A549 (cell line): Measurements from ENCODE around the gene BATF. TPM values are rescaled to one million over a fixed set of nuclear protein-coding genes. Genes with fewer than 3 reads are reported as not detected.

ENCODE experiments used
- ATAC-seq, 2 experiments: fragments of 200-7000 bp in 1 of 2; fragments of >200 bp in 1 of 2; cut with Nextera tagmentation in 1 of 2; cut with Tn5 transposase in 1 of 2; 3 replicates each; pipeline versions ENCODE4 v1.8.0 to v1.9.1; 2018 to 2020; ENCODE audit warnings: mild to moderate bottlenecking in 1 of 2, moderate library complexity in 1 of 2
- CTCF ChIA-PET: fragments of 300-600 bp; sonication (Branson Sonifier 250); formaldehyde crosslinking; extraction: SDS; loops from one replicate; lab custom pipeline; 2021; ENCODE audit warnings: antibody characterized with exemption, inconsistent platforms; lab: Yijun Ruan, JAX
- POLR2A ChIA-PET: fragments of 350-600 bp; formaldehyde crosslinking; extraction: SDS; loops from one replicate; lab custom pipeline; 2021; ENCODE audit warnings: antibody characterized with exemption, inconsistent platforms; lab: Yijun Ruan, JAX
- DNase-seq, 2 experiments: peaks; one replicate each; pipeline versions ENCODE4 v3.0.0 to v3.0.0-alpha.2; 2011 to 2016; ENCODE audit warnings: low read depth in 1 of 2, low spot score in 1 of 2
- FAIRE-seq: peaks from 2 replicates; lab custom pipeline; 2011; peaks lifted over from hg19 to GRCh38; lab: Jason Lieb, UNC
- H3K27ac ChIP-seq, 2 experiments: fragments of >200 bp; sonication (Bioruptor Twin); formaldehyde crosslinking; 3 replicates each; pipeline ENCODE4 v1.5.1; 2016 to 2017
- H3K4me1 ChIP-seq: fragments of >200 bp; sonication (Bioruptor Twin); formaldehyde crosslinking; 3 replicates; pipeline ENCODE4 v1.6.1; 2016
- H3K4me2 ChIP-seq: fragments of >200 bp; sonication (Bioruptor Twin); formaldehyde crosslinking; 3 replicates; pipeline ENCODE4 v1.6.1; 2016
- H3K4me3 ChIP-seq: fragments of >200 bp; sonication (Bioruptor Twin); formaldehyde crosslinking; 3 replicates; pipeline ENCODE4 v1.5.1; 2016
- H3K9me3 ChIP-seq: fragments of >200 bp; sonication (Bioruptor Twin); formaldehyde crosslinking; 3 replicates; pipeline ENCODE4 v1.6.1; 2016
- ATOH8 ChIP-seq: fragments of 250-450 bp; sonication (Bioruptor Pico); IDR thresholded peaks from 2 replicates; pipeline ENCODE4 v1.5.0; 2020; ENCODE audit warnings: low read depth, mild to moderate bottlenecking, moderate library complexity
- BCL3 ChIP-seq: fragments of >200 bp; sonication (Bioruptor Twin); formaldehyde crosslinking; IDR thresholded peaks from 3 replicates; pipeline ENCODE4 v1.6.1; 2016
- CEBPB ChIP-seq, 2 experiments: fragments of >200 bp in 1 of 2; sonication (Bioruptor Twin) in 1 of 2; formaldehyde crosslinking in 1 of 2; IDR thresholded peaks; 2 replicates each; pipeline ENCODE4 v1.6.1; 2012 to 2016
- CTCF ChIP-seq: fragments of >200 bp; sonication (Bioruptor Twin); formaldehyde crosslinking; IDR thresholded peaks from 3 replicates; pipeline ENCODE4 v1.5.1; 2016
- ELK1 ChIP-seq: fragments of 150-350 bp; IDR thresholded peaks from 2 replicates; pipeline ENCODE4 v1.6.1; 2014; ENCODE audit warnings: low read depth, mild to moderate bottlenecking, low read length
- FOSL2 ChIP-seq, 2 experiments: fragments of 450-650 bp in 1 of 2; fragments of >200 bp in 1 of 2; sonication (Bioruptor Twin) in 1 of 2; formaldehyde crosslinking; IDR thresholded peaks; 2 replicates each; pipeline versions ENCODE4 v1.5.0 to v1.6.1; 2016 to 2020; ENCODE audit warnings: mild to moderate bottlenecking in 1 of 2, moderate library complexity in 1 of 2
- FOXS1 ChIP-seq: fragments of 250-450 bp; sonication (Bioruptor Pico); IDR thresholded peaks from 2 replicates; pipeline ENCODE4 v1.5.0; 2020; ENCODE audit warnings: mild to moderate bottlenecking, moderate library complexity
- GATA3 ChIP-seq: IDR thresholded peaks from 2 replicates; pipeline ENCODE4 v1.6.1; 2012; ENCODE audit warnings: borderline replicate concordance
- HDAC2 ChIP-seq: fragments of 200-600 bp; sonication (generic); IDR thresholded peaks from 2 replicates; pipeline ENCODE4 v1.6.1; 2016
- HES2 ChIP-seq: fragments of >200 bp; sonication (Bioruptor Twin); formaldehyde crosslinking; IDR thresholded peaks from 2 replicates; pipeline ENCODE4 v1.6.1; 2016
- HEYL ChIP-seq: fragments of 250-450 bp; sonication (Bioruptor Pico); IDR thresholded peaks from 2 replicates; pipeline ENCODE4 v1.8.0; 2021; ENCODE audit warnings: mild to moderate bottlenecking, moderate library complexity
- JUN ChIP-seq, 2 experiments: fragments of >200 bp; sonication (Bioruptor Twin); formaldehyde crosslinking; IDR thresholded peaks; 2 replicates in 1 of 2; 3 replicates in 1 of 2; pipeline ENCODE4 v1.6.1; 2016 to 2017
- KDM5A ChIP-seq: fragments of 200-600 bp; sonication (generic); IDR thresholded peaks from 2 replicates; pipeline ENCODE4 v1.6.1; 2016; ENCODE audit warnings: antibody characterized with exemption, mild to moderate bottlenecking
- MAFK ChIP-seq: fragments of 450-650 bp; IDR thresholded peaks from 2 replicates; pipeline ENCODE4 v1.6.1; 2014; ENCODE audit not compliant: partially characterized antibody
- PBX3 ChIP-seq: IDR thresholded peaks from 2 replicates; pipeline ENCODE4 v1.6.1; 2012
- POLR2AphosphoS2 ChIP-seq: conservative IDR thresholded peaks from 2 replicates; pipeline ENCODE4 v1.6.1; 2012; ENCODE audit warnings: low read length, improper control_type of control experiment, inconsistent platforms
- RAD21 ChIP-seq, 2 experiments: fragments of >200 bp in 1 of 2; sonication (Bioruptor Twin) in 1 of 2; formaldehyde crosslinking in 1 of 2; IDR thresholded peaks in 1 of 2; conservative IDR thresholded peaks in 1 of 2; 2 replicates in 1 of 2; 3 replicates in 1 of 2; pipeline ENCODE4 v1.6.1; 2012 to 2018; ENCODE audit warnings: inconsistent platforms in 1 of 2
- SMC3 ChIP-seq: fragments of >200 bp; sonication (Bioruptor Twin); formaldehyde crosslinking; IDR thresholded peaks from 3 replicates; pipeline ENCODE4 v1.6.1; 2018; ENCODE audit warnings: inconsistent platforms
- SREBF2 ChIP-seq: fragments of 450-650 bp; IDR thresholded peaks from 2 replicates; pipeline ENCODE4 v1.6.1; 2014; ENCODE audit warnings: mild to moderate bottlenecking, moderate library complexity
- WGBS: methylation state at CpG from one replicate; pipeline ENCODE4 v1.1.6; 2017; ENCODE audit errors: missing lambda C conversion rate; 5-methylcytosine and 5-hydroxymethylcytosine counted together
- polyA plus RNA-seq, 4 experiments: library from polyadenylated mRNA; depleted of rRNA in 3 of 4; stranded (reverse); fragments of >200 nt; fragmentation: RNase III in 1 of 4; extraction: RNeasy Plus Mini Kit Qiagen cat#74134 plus additional on column Dnase treatment in 1 of 4; gene quantifications; 2 replicates in 3 of 4; 3 replicates in 1 of 4; pipeline ENCODE4 v1.2.3, GENCODE V29; 2011 to 2017

Gene BATF
- polyA plus RNA-seq, 2 of the 4 experiments (the other 2 are of a cell fraction), result not detected

- 0 out of 2 replicates have a peak, but pooled peaks have one; percentile 55 for TF ChIP-seq HDAC2
- TF ChIP-seq HEYL, result no peak
- TF ChIP-seq GATA3, result no peak
- TF ChIP-seq BCL3, result no peak
- no peak for TF ChIP-seq HES2
- no peak for TF ChIP-seq FOSL2 (IDR thresholded peaks at IDR 0.05)
- no peak for TF ChIP-seq FOSL2 (CRISPR knock-in tag; IDR thresholded peaks at IDR 0.05)
- TF ChIP-seq CEBPB (IDR thresholded peaks at IDR 0.05), result no peak
- TF ChIP-seq SREBF2, result no peak
- no peak for TF ChIP-seq MAFK
- TF ChIP-seq PBX3, result no peak
- no peak for TF ChIP-seq ATOH8 (CRISPR knock-in tag)
- no peak for TF ChIP-seq ELK1
Measured at GRCh38 chr14:75578102-75578785, 56.0 kb downstream of the BATF start, which contains the start of gene FLVCR2 (continued).

GRCh38 chr14:75578786-75579337, 56.6 kb downstream of the BATF start:
- DNase-seq (peak; percentile 35 to 52), FAIRE-seq (no peak), ATAC-seq (peak; percentile 72 to 73)
- Histone ChIP-seq H3K4me2 (peak overlapping the region; percentile 93), H3K9me3 (no peaks in the 10 kb centered on the region), H3K4me1 (peaks cover 8% of the 10 kb centered on the region), H3K4me3 (peak overlapping the region; percentile 53), H3K27ac (peak overlapping the region; percentile 75 to 79)
- 75% methylated on average over 21 of the region's 21 CpGs for WGBS
- ChIA-PET POLR2A (interaction anchor here (0.6 to 2.2 kb wide), 5 partner anchors 70 to 206 kb away, joined by 3 to 14 read pairs (median 11); partner anchors contain the start of genes ERG28 and TTLL5), CTCF (interaction anchor here (0.9 to 13.7 kb wide), 22 partner anchors 11 to 404 kb away, joined by 3 to 546 read pairs (median 9); partner anchors contain the start of genes ERG28, TGFB3 and TTLL5)
- TF ChIP-seq JUN (IDR thresholded peaks at IDR 0.05) (0 out of 5 replicates have a peak, but pooled peaks of 1 of the 2 experiments have one; percentile 10), FOXS1 (CRISPR knock-in tag) (no peak), CTCF (peak; percentile 25; the same call in 2 of the 3 replicates), POLR2AphosphoS2 (no peak), SMC3 (0 out of 3 replicates have a peak, but pooled peaks have one; percentile 8), KDM5A (no peak), RAD21 (conservative IDR thresholded peaks at IDR 0.05 in 1 of 2, IDR thresholded peaks at IDR 0.05 in 1 of 2) (peak; percentile 9 to 38; a peak in 2 of 5 replicates)
